A673 (cell line): Measurements from ENCODE around the gene RAB11FIP4. TPM values are rescaled to one million over a fixed set of nuclear protein-coding genes. Genes with fewer than 3 reads are reported as not detected.
"Not testable (repeated sequence)": the region's sequence is repeated elsewhere in the genome, so short reads cannot be mapped to it uniquely, and the experiment has no call there.

ENCODE experiments used
- BruUV-seq: library from RNA; stranded (reverse); fragments of 400-500 nt; replicated peaks from 2 replicates; lab custom pipeline; 2021; lab: Mats Ljungman, UMichigan
- CTCF ChIA-PET: fragments of 300-600 bp; sonication (Branson Sonifier 250); formaldehyde crosslinking; loops from one replicate; lab custom pipeline; 2022; ENCODE audit warnings: antibody characterized with exemption; lab: Charles Lee
- POLR2A ChIA-PET: fragments of 300-600 bp; sonication (Branson Sonifier 250); formaldehyde crosslinking; loops from one replicate; lab custom pipeline; 2022; ENCODE audit warnings: antibody characterized with exemption; ENCODE audit not compliant: low non-redundant PET; lab: Charles Lee
- DNase-seq: peaks from one replicate; pipeline ENCODE4 v3.0.0-alpha.2; 2015; ENCODE audit warnings: low spot score
- H3K27ac ChIP-seq: fragments of 200-600 bp; sonication (generic); 2 replicates; pipeline ENCODE4 v1.5.1; 2016; ENCODE audit warnings: mixed run types, low read depth, mild to moderate bottlenecking, mixed read lengths, antibody characterized with exemption, low read length; ENCODE audit not compliant: poor library complexity, severe bottlenecking
- H3K27me3 ChIP-seq: fragments of 200-600 bp; sonication (generic); replicated peaks from 2 replicates; pipeline ENCODE4 v1.6.1; 2017; ENCODE audit warnings: mixed run types, low read depth, mild to moderate bottlenecking, mixed read lengths, antibody characterized with exemption, low read length; ENCODE audit not compliant: insufficient read depth, poor library complexity
- H3K36me3 ChIP-seq: fragments of 200-600 bp; sonication (generic); 2 replicates; pipeline ENCODE4 v1.6.1; 2016; ENCODE audit warnings: mixed run types, mild to moderate bottlenecking, mixed read lengths, antibody characterized with exemption, low read length; ENCODE audit not compliant: insufficient read depth, poor library complexity, severe bottlenecking
- H3K4me1 ChIP-seq: fragments of 200-600 bp; sonication (generic); 2 replicates; pipeline ENCODE4 v1.6.1; 2017; ENCODE audit warnings: mixed run types, mild to moderate bottlenecking, mixed read lengths, antibody characterized with exemption, low read length; ENCODE audit not compliant: insufficient read depth, poor library complexity, severe bottlenecking
- H3K4me3 ChIP-seq: fragments of 200-600 bp; sonication (generic); 2 replicates; pipeline ENCODE4 v1.5.1; 2016; ENCODE audit warnings: low read depth, mixed run types, mild to moderate bottlenecking, mixed read lengths, low read length; ENCODE audit not compliant: poor library complexity, severe bottlenecking
- H3K9me3 ChIP-seq: fragments of 200-600 bp; sonication (generic); 2 replicates; pipeline ENCODE4 v1.6.1; 2016; ENCODE audit warnings: mixed run types, low read depth, mild to moderate bottlenecking, mixed read lengths, antibody characterized with exemption, low read length; ENCODE audit not compliant: poor library complexity, severe bottlenecking
- EZH2 ChIP-seq: fragments of 200-600 bp; sonication (generic); IDR thresholded peaks from 2 replicates; pipeline ENCODE4 v1.6.1; 2017; ENCODE audit warnings: borderline replicate concordance, low read depth, mild to moderate bottlenecking, mixed read lengths, antibody characterized with exemption, low read length; ENCODE audit not compliant: poor library complexity, severe bottlenecking
- intact Hi-C: fragments of 100-400 bp; cut with micrococcal nuclease; formaldehyde crosslinking; loops from one replicate; pipeline ENCODE4 v1.10.0; 2022; ENCODE audit not compliant: unreplicated experiment
- total RNA-seq: library from RNA; stranded (reverse); gene quantifications from 2 replicates; pipeline ENCODE4 v1.2.3, GENCODE V29; 2021
- TF ChIP-seq, protein P1 (sequence below): fragments of 300-800, 200-600 bp; sonication (generic); conservative IDR thresholded peaks from 2 replicates; pipeline ENCODE4 v1.5.1; 2017; ENCODE audit warnings: low read depth, mild to moderate bottlenecking, antibody characterized with exemption, low read length, moderate library complexity, mixed read lengths

Gene RAB11FIP4
- total RNA-seq, 1 experiment from 2014 or later, result 2.4 TPM

DNA sequence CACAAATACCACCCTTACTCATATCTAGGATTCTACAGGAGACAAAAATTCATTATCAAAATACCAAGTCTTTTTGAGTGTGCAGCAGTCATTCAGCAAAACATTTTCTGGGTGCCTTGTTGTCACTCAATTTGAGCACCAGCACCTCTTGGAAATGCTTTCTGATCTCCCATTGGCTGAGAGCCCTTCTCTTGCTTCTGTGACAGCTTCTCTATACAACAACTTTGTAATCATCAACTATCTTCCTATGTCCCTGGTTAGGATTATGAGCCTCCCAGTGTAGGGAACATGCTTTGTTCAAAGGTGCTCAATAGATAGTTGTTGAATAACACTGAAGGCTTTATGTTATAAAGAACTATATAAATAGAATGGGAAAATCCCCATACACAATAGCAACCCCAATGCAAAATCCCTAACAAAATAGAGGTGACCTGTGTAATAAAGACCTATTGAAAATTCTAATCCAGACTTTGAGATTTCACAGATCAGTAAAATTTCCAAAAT lies 10.3 kb upstream of the RAB11FIP4 start:
- no peak for TF ChIP-seq EZH2
- TF ChIP-seq, protein P1, sequence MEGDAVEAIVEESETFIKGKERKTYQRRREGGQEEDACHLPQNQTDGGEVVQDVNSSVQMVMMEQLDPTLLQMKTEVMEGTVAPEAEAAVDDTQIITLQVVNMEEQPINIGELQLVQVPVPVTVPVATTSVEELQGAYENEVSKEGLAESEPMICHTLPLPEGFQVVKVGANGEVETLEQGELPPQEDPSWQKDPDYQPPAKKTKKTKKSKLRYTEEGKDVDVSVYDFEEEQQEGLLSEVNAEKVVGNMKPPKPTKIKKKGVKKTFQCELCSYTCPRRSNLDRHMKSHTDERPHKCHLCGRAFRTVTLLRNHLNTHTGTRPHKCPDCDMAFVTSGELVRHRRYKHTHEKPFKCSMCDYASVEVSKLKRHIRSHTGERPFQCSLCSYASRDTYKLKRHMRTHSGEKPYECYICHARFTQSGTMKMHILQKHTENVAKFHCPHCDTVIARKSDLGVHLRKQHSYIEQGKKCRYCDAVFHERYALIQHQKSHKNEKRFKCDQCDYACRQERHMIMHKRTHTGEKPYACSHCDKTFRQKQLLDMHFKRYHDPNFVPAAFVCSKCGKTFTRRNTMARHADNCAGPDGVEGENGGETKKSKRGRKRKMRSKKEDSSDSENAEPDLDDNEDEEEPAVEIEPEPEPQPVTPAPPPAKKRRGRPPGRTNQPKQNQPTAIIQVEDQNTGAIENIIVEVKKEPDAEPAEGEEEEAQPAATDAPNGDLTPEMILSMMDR, result no peak
- Histone ChIP-seq H3K27me3 (no peaks in the 10 kb centered on the region), H3K36me3 (no peaks in the 10 kb centered on the region), H3K4me3 (no peak overlapping the region), H3K9me3 (no peaks in the 10 kb centered on the region), H3K27ac (no peak overlapping the region), H3K4me1 (no peaks in the 10 kb centered on the region)
- CTCF ChIA-PET, result no interaction called here
- no peak for DNase-seq
- POLR2A ChIA-PET, result no interaction called here
- intact Hi-C loops, result no loop called here
- no TSS peak for BruUV-seq

DNA sequence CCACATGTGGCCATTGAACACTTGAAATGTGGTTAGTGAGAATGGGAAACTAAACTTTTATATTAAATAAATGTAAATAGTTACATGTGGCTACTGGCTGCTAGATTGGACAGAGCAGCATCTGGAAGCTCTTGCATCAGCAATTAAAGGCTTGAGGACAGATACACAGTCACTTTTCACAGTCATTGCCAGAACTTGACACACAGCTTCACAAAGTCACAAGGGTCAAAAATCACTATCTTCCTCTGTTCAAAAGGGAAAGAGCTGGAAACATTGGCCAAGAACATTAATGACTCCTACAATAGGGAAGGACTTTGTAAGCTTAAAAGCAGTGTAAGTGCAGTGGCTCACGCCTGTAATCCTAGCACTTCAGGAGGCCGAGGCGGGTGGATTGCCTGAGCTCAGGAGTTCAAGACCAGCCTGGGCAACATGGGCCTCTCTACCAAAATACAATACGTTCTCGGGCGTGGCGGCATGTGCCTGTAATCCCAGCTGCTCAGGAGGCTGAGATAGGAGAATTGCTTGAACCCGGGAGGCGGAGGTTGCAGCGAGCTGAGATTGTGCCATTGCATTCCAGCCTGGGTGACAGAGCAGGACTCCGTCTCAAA lies 8.7 kb upstream of the RAB11FIP4 start:
- H3K4me3 ChIP-seq, H3K36me3 ChIP-seq, H3K27me3 ChIP-seq, H3K27ac ChIP-seq, intact Hi-C loops, H3K4me1 ChIP-seq, CTCF ChIA-PET, DNase-seq, H3K9me3 ChIP-seq, BruUV-seq: not testable (repeated sequence)
- POLR2A ChIA-PET, result interaction anchor here (0.6 kb wide), 1 partner anchor 77 kb away, joined by 3 read pairs; no protein-coding TSS in a partner anchor

DNA sequence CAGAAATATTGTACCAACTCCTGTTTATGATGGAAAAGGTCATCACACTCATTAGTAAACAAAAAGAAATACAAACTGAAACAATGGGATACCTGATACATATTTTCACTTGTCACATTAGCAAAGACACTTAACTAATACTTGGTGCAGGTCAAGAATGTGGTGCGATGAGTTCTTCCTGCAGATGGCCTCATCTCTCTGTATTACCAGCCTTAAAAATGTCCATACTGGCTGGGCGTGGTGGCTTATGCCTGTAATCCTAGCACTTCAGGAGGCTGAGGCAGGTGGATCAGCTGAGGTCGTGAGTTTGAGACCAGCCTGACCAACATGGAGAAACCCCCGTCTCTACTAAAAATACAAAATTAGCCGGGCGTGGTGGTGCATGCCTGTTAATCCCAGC lies 8.0 kb upstream of the RAB11FIP4 start:
- POLR2A ChIA-PET, H3K4me3 ChIP-seq, DNase-seq, BruUV-seq, CTCF ChIA-PET, H3K4me1 ChIP-seq, intact Hi-C loops, H3K36me3 ChIP-seq, H3K27me3 ChIP-seq, H3K9me3 ChIP-seq, H3K27ac ChIP-seq: not testable (repeated sequence)

DNA sequence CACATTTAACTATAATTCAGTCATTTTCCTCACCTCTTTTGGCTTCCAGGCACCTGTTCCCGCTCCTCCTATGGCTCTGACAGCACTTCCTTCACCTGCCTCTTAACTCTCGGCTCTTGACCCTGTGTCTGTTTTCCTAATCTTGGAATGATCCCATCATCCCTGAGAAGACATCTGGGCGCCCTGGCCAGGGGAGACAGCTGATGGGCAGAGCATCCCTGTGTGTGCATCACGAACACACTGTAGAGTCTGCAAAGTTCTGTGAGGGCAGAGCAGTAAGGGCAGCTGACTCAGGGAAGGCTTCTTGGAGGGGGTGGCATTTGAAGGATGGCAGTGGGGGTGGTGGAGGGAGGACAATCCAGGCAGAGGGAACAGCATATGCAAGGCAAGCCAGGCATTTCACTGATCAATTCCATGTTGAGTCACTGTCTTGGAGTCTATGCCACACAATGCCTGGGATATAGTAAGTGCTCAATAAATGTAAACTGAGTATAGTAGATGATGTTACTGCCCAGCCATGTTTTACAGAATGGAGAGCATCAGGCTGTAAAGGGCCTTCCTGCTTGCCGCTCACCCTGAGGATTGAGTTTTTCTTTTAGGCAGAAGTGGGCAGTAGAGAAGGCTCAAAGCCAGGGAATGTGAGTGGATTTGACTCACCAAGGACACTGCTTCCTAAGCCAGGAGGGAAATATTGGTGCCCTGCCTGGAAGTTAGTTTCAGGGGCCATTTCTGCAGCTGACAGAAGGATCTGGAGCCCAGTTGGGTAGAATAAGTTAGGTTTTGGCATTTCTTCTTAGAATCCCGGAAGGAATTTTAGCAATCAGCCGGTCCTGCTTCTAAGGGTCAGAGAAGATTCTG lies 5.8 kb upstream of the RAB11FIP4 start:
- intact Hi-C loops, result loop anchor here (5.0 kb wide), 1 partner anchor 457 kb away; no protein-coding TSS in a partner anchor
- CTCF ChIA-PET, result no interaction called here
- BruUV-seq, result no TSS peak

More for the DNA sequence above, 5.8 kb upstream of the RAB11FIP4 start:
- no peak for DNase-seq
- POLR2A ChIA-PET, result no interaction called here
- H3K4me3 ChIP-seq, result no peak overlapping the region
- TF ChIP-seq, protein P1, result no peak
- no peak for TF ChIP-seq EZH2
- no peaks in the 10 kb centered on the region for H3K9me3 ChIP-seq
- no peak overlapping the region for H3K27ac ChIP-seq
- H3K27me3 ChIP-seq, result no peaks in the 10 kb centered on the region
- no peaks in the 10 kb centered on the region for H3K4me1 ChIP-seq
- no peaks in the 10 kb centered on the region for H3K36me3 ChIP-seq
